PC-9 (cell line): Measurements from ENCODE around the gene HSPB7. TPM values are rescaled to one million over a fixed set of nuclear protein-coding genes. Genes with fewer than 3 reads are reported as not detected.

ENCODE experiments used
- BruUV-seq: library from RNA; stranded (reverse); fragments of 400-500 nt; replicated peaks from 2 replicates; lab custom pipeline; 2021; lab: Mats Ljungman, UMichigan
- CTCF ChIA-PET: fragments of 300-600 bp; sonication (Branson Sonifier 250); formaldehyde crosslinking; loops from one replicate; lab custom pipeline; 2022; ENCODE audit warnings: antibody characterized with exemption; lab: Charles Lee
- POLR2A ChIA-PET: fragments of 300-600 bp; sonication (Branson Sonifier 250); formaldehyde crosslinking; loops from one replicate; lab custom pipeline; 2022; ENCODE audit warnings: antibody characterized with exemption; ENCODE audit not compliant: unreplicated experiment; lab: Charles Lee
- DNase-seq, 2 experiments: peaks; one replicate each; pipeline versions ENCODE4 v3.0.0 to v3.0.0-alpha.2; 2015 to 2022; ENCODE audit warnings: mixed read lengths in 1 of 2
- H2AFZ ChIP-seq: fragments of 200-600 bp; sonication (generic); 2 replicates; pipeline ENCODE4 v1.8.1; 2017; ENCODE audit warnings: antibody characterized with exemption
- H3F3A ChIP-seq: fragments of 200-600 bp; sonication (generic); 2 replicates; pipeline ENCODE4 v1.8.1; 2017; ENCODE audit warnings: antibody characterized with exemption, mild to moderate bottlenecking, low read depth; ENCODE audit not compliant: insufficient read depth
- H3K27ac ChIP-seq: fragments of 200-600 bp; sonication (generic); 2 replicates; pipeline ENCODE4 v1.6.1; 2016; ENCODE audit warnings: mixed run types
- H3K27me3 ChIP-seq: fragments of 200-600 bp; sonication (generic); 2 replicates; pipeline ENCODE4 v1.6.1; 2016; ENCODE audit warnings: low read depth, mixed run types; ENCODE audit not compliant: insufficient read depth
- H3K36me3 ChIP-seq: fragments of 200-600 bp; sonication (generic); 2 replicates; pipeline ENCODE4 v1.6.1; 2016; ENCODE audit warnings: low read depth, mixed run types
- H3K4me1 ChIP-seq: fragments of 200-600 bp; sonication (generic); replicated peaks from 2 replicates; pipeline ENCODE4 v1.6.1; 2016; ENCODE audit warnings: mixed run types; ENCODE audit not compliant: insufficient read depth
- H3K4me2 ChIP-seq: fragments of 200-600 bp; sonication (generic); 2 replicates; pipeline ENCODE4 v1.6.1; 2017; ENCODE audit warnings: mixed run types
- H3K4me3 ChIP-seq: fragments of 200-600 bp; sonication (generic); 2 replicates; pipeline ENCODE4 v1.6.1; 2016; ENCODE audit warnings: mixed run types
- H3K79me2 ChIP-seq: fragments of 200-600 bp; sonication (generic); 2 replicates; pipeline ENCODE4 v1.6.1; 2017; ENCODE audit warnings: low read depth, mixed run types
- H3K9me2 ChIP-seq: fragments of 200-600 bp; sonication (generic); 2 replicates; pipeline ENCODE4 v1.8.1; 2017; ENCODE audit warnings: mild to moderate bottlenecking; ENCODE audit not compliant: insufficient read depth
- H3K9me3 ChIP-seq: fragments of 200-600 bp; sonication (generic); 2 replicates; pipeline ENCODE4 v1.8.1; 2016; ENCODE audit warnings: low read depth; ENCODE audit not compliant: insufficient read depth
- H4K20me1 ChIP-seq: fragments of 200-600 bp; sonication (generic); 2 replicates; pipeline ENCODE4 v1.8.1; 2017; ENCODE audit not compliant: insufficient read depth
- EZH2 ChIP-seq: fragments of 200-600 bp; sonication (generic); IDR thresholded peaks from 2 replicates; pipeline ENCODE4 v1.8.0; 2017; ENCODE audit warnings: antibody characterized with exemption, low read depth
- intact Hi-C: fragments of 100-400 bp; cut with micrococcal nuclease; formaldehyde crosslinking; loops from one replicate; pipeline ENCODE4 v1.10.0; 2022; ENCODE audit not compliant: unreplicated experiment
- total RNA-seq: library from RNA; stranded (reverse); gene quantifications from 2 replicates; pipeline ENCODE4 v1.2.3, GENCODE V29; 2021
- TF ChIP-seq, protein P1 (sequence below): fragments of 200-600 bp; sonication (generic); conservative IDR thresholded peaks from 2 replicates; pipeline ENCODE4 v1.6.1; 2017; ENCODE audit warnings: mixed run types, antibody characterized with exemption, mild to moderate bottlenecking, moderate library complexity

The HSPB7 gene
- total RNA-seq, 1 experiment from 2014 or later: not detected

DNA sequence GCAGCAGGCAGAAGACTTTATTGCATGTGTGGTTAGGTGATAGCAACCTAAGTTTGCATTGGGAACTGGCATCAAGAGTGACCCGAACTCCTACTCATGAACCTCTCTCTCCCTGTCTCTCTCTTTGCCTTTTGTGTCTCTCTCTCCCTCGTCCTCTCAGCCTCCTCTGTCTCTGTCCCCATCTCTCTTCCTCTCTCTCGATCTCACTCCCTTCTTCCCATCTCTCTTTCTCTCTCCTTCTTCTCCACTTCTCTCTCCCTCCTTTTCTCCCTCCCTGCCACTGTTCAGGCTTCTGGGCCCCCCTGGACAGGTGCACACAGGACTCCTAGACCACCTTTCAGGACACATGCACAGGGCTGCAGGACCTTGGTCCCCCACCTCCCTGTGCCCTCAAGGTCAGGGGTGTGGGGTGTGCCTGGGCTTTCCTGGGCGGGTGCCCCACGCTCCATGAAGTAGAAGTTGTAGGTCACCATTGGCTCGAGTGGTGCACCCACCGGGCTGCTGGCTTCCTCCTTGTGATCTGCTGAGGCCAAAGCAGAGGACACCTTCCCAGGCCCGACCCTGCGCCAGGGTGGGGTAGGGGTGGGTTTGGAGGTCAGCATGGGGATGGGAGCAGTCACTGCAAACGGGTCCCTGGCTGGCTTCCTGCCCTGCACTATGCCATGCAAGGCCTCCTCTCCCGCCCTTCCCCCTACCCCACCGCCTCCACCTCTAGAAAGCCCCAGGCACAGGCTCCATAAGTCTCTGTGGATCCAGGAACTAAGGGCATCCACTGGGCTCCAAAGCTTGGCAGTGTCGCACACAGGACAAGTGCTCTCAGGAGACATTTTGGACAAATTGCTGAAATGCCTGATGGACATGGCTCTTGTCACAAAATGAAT is 28.7 kb downstream of the HSPB7 start:
- POLR2A ChIA-PET: interaction anchor here (0.6 kb wide), 1 partner anchor 30 kb away, joined by 29 read pairs; no protein-coding TSS in a partner anchor
- no TSS peak for BruUV-seq
- intact Hi-C loops: no loop called here

DNA sequence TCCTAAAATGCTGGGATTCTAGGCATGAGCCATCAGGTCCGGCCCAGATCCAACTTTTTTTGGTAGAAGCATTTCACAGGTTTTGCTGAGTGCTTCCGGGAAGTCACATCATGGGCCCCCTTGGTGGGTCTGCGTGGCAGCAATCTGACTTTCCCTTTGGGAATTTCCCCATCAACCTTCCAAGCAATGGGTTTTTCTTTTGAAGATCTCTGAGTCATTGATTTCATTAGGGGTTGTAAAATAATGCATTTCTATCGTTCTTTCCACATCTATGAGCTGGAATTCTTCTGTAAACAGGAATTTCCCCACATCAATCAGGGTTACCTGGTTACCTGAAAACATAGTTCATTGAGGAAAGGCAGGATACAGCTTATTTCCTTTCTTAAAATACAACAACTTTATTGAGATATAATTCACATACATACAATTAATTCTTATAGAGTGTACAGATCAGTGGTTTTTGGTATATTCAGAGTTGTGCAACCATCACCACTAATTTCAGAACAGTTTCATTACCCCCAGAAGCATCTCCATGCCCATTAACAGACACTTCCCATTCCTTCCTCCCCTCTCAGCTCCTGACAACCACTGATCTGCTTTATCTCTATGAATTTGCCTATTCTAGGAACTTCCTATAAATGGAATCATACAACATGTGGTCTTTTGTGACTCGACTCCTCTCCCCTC is 32.1 kb downstream of the HSPB7 start:
- BruUV-seq: no TSS peak
- TF ChIP-seq, protein P1, sequence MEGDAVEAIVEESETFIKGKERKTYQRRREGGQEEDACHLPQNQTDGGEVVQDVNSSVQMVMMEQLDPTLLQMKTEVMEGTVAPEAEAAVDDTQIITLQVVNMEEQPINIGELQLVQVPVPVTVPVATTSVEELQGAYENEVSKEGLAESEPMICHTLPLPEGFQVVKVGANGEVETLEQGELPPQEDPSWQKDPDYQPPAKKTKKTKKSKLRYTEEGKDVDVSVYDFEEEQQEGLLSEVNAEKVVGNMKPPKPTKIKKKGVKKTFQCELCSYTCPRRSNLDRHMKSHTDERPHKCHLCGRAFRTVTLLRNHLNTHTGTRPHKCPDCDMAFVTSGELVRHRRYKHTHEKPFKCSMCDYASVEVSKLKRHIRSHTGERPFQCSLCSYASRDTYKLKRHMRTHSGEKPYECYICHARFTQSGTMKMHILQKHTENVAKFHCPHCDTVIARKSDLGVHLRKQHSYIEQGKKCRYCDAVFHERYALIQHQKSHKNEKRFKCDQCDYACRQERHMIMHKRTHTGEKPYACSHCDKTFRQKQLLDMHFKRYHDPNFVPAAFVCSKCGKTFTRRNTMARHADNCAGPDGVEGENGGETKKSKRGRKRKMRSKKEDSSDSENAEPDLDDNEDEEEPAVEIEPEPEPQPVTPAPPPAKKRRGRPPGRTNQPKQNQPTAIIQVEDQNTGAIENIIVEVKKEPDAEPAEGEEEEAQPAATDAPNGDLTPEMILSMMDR: no peak
- no peak for TF ChIP-seq EZH2
- Histone ChIP-seq H3K4me2 (no peak overlapping the region), H4K20me1 (no peaks in the 10 kb centered on the region), H3K9me3 (no peaks in the 10 kb centered on the region), H3K79me2 (no peaks in the 10 kb centered on the region), H3K4me3 (no peak overlapping the region), H3K4me1 (no peaks in the 10 kb centered on the region), H2AFZ (no peak overlapping the region), H3K27me3 (no peaks in the 10 kb centered on the region), H3K36me3 (no peaks in the 10 kb centered on the region), H3K27ac (no peak overlapping the region), H3F3A (no peaks in the 10 kb centered on the region), H3K9me2 (no peaks in the 10 kb centered on the region)
- peak in 1 of 2 experiments; percentile 71 for DNase-seq
- intact Hi-C loops: no loop called here
- CTCF ChIA-PET: interaction anchor here (0.6 kb wide), 1 partner anchor 10 kb away, joined by 16 read pairs; no protein-coding TSS in a partner anchor
- POLR2A ChIA-PET: no interaction called here

More for the DNA sequence above, 28.7 kb downstream of the HSPB7 start:
- no peak overlapping the region for H3K4me2 ChIP-seq
- no peaks in the 10 kb centered on the region for H3K9me3 ChIP-seq
- H3K27me3 ChIP-seq: no peaks in the 10 kb centered on the region
- TF ChIP-seq, protein P1: no peak
- TF ChIP-seq EZH2: no peak
- no peaks in the 10 kb centered on the region for H4K20me1 ChIP-seq
- DNase-seq: no peak
- no peaks in the 10 kb centered on the region for H3K79me2 ChIP-seq
- H3K27ac ChIP-seq: no peak overlapping the region
- no peaks in the 10 kb centered on the region for H3K36me3 ChIP-seq
- no peaks in the 10 kb centered on the region for H3K9me2 ChIP-seq
- no peaks in the 10 kb centered on the region for H3F3A ChIP-seq
- H3K4me1 ChIP-seq: no peaks in the 10 kb centered on the region
- no peak overlapping the region for H2AFZ ChIP-seq
- no peak overlapping the region for H3K4me3 ChIP-seq
- CTCF ChIA-PET: no interaction called here

DNA sequence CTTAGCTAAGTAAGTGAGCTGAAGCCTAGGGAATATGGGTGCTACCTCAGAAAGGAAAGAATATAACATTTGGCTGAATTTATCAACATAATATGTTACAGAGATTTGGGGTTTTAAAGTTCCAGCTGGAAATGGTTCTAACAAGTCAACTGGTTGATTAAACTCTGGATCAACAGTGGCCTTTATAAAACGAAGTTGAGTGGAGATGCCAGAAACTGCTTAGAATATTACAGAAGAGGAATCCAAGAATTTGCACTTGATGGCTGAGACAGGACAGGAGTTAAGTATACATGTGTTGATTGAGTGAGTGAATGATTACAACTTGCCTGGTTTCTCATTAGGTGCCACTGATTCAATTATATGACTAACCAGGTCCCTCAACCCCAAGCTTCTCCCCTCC is 34.6 kb downstream of the HSPB7 start:
- Histone ChIP-seq H3K4me3 (no peak overlapping the region), H3K4me2 (no peak overlapping the region), H3K9me2 (no peaks in the 10 kb centered on the region), H3K36me3 (no peaks in the 10 kb centered on the region), H4K20me1 (no peaks in the 10 kb centered on the region), H3K79me2 (no peaks in the 10 kb centered on the region), H3K9me3 (no peaks in the 10 kb centered on the region), H3K27ac (no peak overlapping the region), H3K27me3 (no peaks in the 10 kb centered on the region), H3K4me1 (no peaks in the 10 kb centered on the region; the same call in 1 of the 2 replicates), H3F3A (no peaks in the 10 kb centered on the region), H2AFZ (no peak overlapping the region)
- DNase-seq: no peak
- intact Hi-C loops: no loop called here
- ChIA-PET POLR2A (no interaction called here), CTCF (no interaction called here)
- no TSS peak for BruUV-seq
- no peak for TF ChIP-seq EZH2
- TF ChIP-seq, protein P1: no peak
